ENCODE measurements around the gene AGBL4. TPM values are rescaled to one million over a fixed set of nuclear protein-coding genes. Genes with fewer than 3 reads are reported as not detected.
A peak's percentile ranks its signal among the peaks of the same experiment; 100 is the strongest.

The AGBL4 gene
- total RNA-seq, 3 donors from 2014 or later = 0.46 to 0.57 TPM; not detected in 1

DNA sequence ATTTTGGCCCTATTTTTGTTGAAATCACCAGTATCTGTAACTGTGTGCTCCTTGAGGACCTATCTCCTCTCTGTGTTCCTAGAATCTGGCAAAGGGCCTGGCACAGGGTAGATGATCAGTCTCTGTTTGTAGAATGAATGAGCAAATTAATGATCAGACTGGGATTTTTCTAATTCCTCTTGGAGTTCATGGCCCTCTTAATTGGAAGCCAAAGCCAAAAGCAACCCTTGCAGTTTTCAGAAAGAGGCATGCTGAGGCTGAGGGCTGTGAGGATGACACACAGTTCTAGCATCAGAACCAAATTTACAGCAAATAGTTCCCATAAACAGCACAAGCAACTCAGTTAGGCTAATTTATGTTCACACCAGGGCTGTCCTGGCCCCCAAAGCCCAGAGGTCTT is 1136.0 kb downstream of the AGBL4 start:
- Histone ChIP-seq H3K9me3 (no peaks in the 10 kb centered on the region), H3K4me1 (ENCODE audit: low read depth) (no peaks in the 10 kb centered on the region), H3K36me3 (ENCODE audit: low read depth) (no peaks in the 10 kb centered on the region), H3K4me3 (no peak overlapping the region)
- intact Hi-C loops (cut with DNase I, micrococcal nuclease) = no loop called here
- TF ChIP-seq, protein P1, sequence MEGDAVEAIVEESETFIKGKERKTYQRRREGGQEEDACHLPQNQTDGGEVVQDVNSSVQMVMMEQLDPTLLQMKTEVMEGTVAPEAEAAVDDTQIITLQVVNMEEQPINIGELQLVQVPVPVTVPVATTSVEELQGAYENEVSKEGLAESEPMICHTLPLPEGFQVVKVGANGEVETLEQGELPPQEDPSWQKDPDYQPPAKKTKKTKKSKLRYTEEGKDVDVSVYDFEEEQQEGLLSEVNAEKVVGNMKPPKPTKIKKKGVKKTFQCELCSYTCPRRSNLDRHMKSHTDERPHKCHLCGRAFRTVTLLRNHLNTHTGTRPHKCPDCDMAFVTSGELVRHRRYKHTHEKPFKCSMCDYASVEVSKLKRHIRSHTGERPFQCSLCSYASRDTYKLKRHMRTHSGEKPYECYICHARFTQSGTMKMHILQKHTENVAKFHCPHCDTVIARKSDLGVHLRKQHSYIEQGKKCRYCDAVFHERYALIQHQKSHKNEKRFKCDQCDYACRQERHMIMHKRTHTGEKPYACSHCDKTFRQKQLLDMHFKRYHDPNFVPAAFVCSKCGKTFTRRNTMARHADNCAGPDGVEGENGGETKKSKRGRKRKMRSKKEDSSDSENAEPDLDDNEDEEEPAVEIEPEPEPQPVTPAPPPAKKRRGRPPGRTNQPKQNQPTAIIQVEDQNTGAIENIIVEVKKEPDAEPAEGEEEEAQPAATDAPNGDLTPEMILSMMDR (IDR thresholded peaks at IDR 0.05) = no peak
- ATAC-seq (no peak), DNase-seq (no peak)

DNA sequence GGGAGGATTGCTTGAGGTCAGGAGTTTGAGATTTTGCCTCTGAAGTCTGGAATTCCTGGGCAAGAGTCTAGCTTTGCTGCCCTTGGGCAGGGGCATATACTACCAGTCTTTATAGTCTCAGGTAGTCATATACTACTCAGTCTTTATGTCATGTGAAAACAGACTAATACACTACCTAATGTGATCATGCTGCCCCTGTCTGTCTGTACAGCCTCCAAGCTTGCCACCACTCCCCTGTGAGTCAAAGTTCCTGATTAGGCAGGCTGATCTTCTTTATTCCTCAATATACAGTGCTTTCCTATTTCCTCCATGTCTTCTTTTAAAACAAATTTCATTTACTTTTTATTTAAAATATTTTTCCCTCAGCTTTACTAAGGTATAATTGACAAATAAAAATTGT is 1141.7 kb downstream of the AGBL4 start:
- ATAC-seq (no peak), DNase-seq (no peak)
- Histone ChIP-seq H3K4me1 (ENCODE audit: low read depth) (no peaks in the 10 kb centered on the region), H3K9me3 (no peaks in the 10 kb centered on the region), H3K36me3 (ENCODE audit: low read depth) (no peaks in the 10 kb centered on the region), H3K4me3 (no peak overlapping the region)
- intact Hi-C loops (cut with DNase I, micrococcal nuclease) = no loop called here
- TF ChIP-seq, protein P1 (IDR thresholded peaks at IDR 0.05) = no peak

DNA sequence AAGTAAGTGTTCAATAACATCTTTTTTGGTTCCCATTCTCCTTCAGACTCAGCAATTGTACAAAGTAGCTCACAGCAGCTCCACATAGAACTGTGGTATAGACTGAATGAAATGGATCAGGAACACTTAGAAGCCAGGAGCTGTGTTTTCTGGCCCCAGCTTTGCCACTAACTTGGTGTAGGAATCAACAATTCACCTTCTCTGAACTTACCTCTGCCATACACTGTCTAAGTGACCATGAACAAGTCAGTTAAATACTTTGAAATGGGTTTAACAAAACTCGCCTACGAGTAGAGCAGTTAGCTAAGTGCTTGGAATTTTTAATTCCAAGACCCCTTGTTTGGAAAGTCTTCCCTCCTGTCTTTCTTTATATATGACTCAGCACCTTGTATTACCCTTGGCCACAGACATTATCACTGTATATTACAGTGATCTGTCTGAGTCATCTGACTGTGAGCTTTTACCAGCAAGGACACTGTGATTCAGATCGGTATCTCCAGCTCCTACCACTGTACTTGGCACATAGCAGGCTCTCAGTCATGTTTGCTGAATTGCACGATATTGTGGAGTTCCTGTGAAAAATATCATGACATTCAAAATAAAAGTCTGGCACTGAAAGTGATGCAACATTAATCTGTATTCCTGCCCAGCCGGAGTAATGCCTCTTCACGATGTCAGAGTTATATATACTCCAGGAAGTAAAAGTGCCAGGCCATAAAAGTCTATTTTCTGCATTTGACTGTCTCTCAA is 1145.4 kb downstream of the AGBL4 start:
- Histone ChIP-seq H3K9me3 (no peaks in the 10 kb centered on the region), H3K36me3 (ENCODE audit: low read depth) (no peaks in the 10 kb centered on the region), H3K4me3 (no peak overlapping the region), H3K4me1 (ENCODE audit: low read depth) (no peaks in the 10 kb centered on the region)
- TF ChIP-seq, protein P1 (IDR thresholded peaks at IDR 0.05) = no peak
- DNase-seq (peak in 1 of 3 donors; percentile 12), ATAC-seq (peak; percentile 84)
- intact Hi-C loops (cut with DNase I, micrococcal nuclease) = no loop called here

DNA sequence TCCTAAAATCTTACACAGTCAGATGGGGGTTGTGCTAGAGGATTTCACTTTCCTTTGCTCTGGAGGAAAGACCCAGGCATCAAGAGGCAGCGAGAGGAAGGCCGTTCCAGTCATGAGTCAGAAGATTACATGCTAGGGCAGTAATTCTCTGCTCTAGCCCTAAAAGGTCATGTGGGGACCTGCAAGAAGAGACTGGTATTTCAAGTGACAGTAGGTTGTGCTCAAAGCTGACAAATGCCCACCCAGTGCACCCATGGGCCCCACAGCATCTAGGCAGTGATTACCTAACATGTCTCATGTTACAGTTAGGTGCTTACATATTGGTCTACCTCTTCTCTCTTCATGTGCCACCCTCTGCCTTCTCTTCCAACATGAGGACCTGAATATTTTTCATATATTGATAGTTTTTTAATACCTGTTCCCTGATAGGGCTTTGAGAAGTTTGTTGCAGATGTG is 1147.4 kb downstream of the AGBL4 start:
- no peak for ATAC-seq
- H3K9me3 ChIP-seq = no peaks in the 10 kb centered on the region
- H3K4me1 ChIP-seq (ENCODE audit: low read depth) = no peaks in the 10 kb centered on the region
- TF ChIP-seq, protein P1 (IDR thresholded peaks at IDR 0.05) = no peak
- H3K4me3 ChIP-seq = no peak overlapping the region
- intact Hi-C loops (cut with DNase I, micrococcal nuclease) = no loop called here
- no peak for DNase-seq
- no peaks in the 10 kb centered on the region for H3K36me3 ChIP-seq (ENCODE audit: low read depth)

DNA sequence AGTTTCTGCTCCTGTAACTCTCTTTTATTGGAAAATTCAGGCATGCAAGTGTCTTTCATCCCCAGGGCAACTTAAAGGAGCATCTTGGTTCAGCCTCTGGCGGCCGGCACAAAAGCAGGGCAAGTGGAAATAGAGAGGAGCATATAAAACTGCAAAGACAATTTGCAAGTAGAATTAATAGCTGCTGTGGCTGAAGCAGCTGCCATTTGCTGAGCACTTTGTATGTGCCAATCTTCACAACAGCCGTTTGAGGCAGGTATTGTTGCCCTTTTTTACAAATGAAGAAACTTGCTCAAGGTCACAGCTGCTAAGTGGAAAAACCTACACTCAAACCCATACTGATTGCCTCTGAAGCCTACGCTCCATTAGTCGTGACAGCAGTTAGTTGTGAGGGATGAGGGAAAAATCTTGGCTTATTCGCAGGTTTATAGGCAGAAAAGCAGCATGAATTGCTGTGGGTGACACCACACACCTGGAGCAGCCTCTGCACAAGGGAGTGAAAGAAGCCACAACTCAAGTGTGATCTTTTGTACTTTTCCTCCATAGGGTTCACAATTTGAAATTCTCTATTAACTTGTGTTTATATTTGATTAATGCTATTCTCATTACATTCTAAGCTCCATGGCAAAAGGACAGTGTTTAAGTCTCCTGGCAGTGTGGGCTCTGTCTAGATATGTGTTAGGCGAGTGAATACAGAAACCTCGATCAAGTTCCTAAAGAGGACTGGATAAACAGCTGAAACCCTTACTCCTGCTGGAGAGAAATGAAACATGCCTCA is 1148.0 kb downstream of the AGBL4 start:
- Histone ChIP-seq H3K36me3 (ENCODE audit: low read depth) (no peaks in the 10 kb centered on the region), H3K4me3 (no peak overlapping the region), H3K9me3 (no peaks in the 10 kb centered on the region), H3K4me1 (ENCODE audit: low read depth) (no peaks in the 10 kb centered on the region)
- TF ChIP-seq, protein P1 (IDR thresholded peaks at IDR 0.05) = no peak
- ATAC-seq (no peak), DNase-seq (no peak)
- intact Hi-C loops (cut with DNase I, micrococcal nuclease) = no loop called here
